Stimulated activated CD8-positive, alpha-beta memory T cell treated with anti-CD3 and anti-CD28 coated beads, Interleukin-12 subunit alpha, Interleukin-12 subunit beta, amount 100 ng/mL, for 4 hours (primary cell): ENCODE measurements around the gene PSMD12.
A peak's percentile ranks its signal among the peaks of the same experiment; 100 is the strongest.

ENCODE experiments used
- DNase-seq: peaks from one replicate; pipeline ENCODE4 v3.0.0-alpha.2; 2020; ENCODE audit warnings: low read depth

PSMD12 gene

GRCh38 chr17:67386965-67387551 is 20.7 kb upstream of the PSMD12 start:
- DNase-seq, result peak; percentile 32

- DNase-seq, result no peak
Observed at GRCh38 chr17:67385122-67385988, 19.0 kb upstream of the PSMD12 start.

GRCh38 chr17:67381929-67382257 is 15.5 kb upstream of the PSMD12 start:
- no peak for DNase-seq

- no peak for DNase-seq
Observed at GRCh38 chr17:67379251-67379630, 12.9 kb upstream of the PSMD12 start.

- DNase-seq, result peak; percentile 65
Observed at GRCh38 chr17:67378454-67379250, 12.3 kb upstream of the PSMD12 start.

- DNase-seq, result peak; percentile 37
Observed at GRCh38 chr17:67377488-67378453, 11.4 kb upstream of the PSMD12 start.

- DNase-seq, result peak; percentile 78
Observed at GRCh38 chr17:67376737-67377487, 10.5 kb upstream of the PSMD12 start, which contains the start of gene PITPNC1. Gene PITPNC1 (plus strand): TSS chr17:67377281.

- DNase-seq, result no peak
Observed at GRCh38 chr17:67376415-67376736, 10.0 kb upstream of the PSMD12 start.

GRCh38 chr17:67375716-67376115 is 9.3 kb upstream of the PSMD12 start:
- DNase-seq, result no peak

- no peak for DNase-seq
Observed at GRCh38 chr17:67375054-67375427, 8.7 kb upstream of the PSMD12 start.

GRCh38 chr17:67374329-67375053 is 8.1 kb upstream of the PSMD12 start:
- peak; percentile 75 for DNase-seq

- DNase-seq, result no peak
Observed at GRCh38 chr17:67372751-67373150, 6.4 kb upstream of the PSMD12 start.

- DNase-seq, result no peak
Observed at GRCh38 chr17:67369676-67370075, 3.3 kb upstream of the PSMD12 start.

GRCh38 chr17:67365738-67366192 is 612 bp downstream of the PSMD12 start:
- DNase-seq, result no peak

- no peak for DNase-seq
Observed at GRCh38 chr17:67364847-67365737, 1.3 kb downstream of the PSMD12 start.

GRCh38 chr17:67362173-67362572 is 4.2 kb downstream of the PSMD12 start:
- no peak for DNase-seq

- DNase-seq, result no peak
Observed at GRCh38 chr17:67360880-67361279, 5.5 kb downstream of the PSMD12 start.

GRCh38 chr17:67359960-67360791 is 6.2 kb downstream of the PSMD12 start:
- no peak for DNase-seq
